Thoracic aorta (tissue), 2 donors: Measurements from ENCODE around the gene PPFIA3. TPM values are rescaled to one million over a fixed set of nuclear protein-coding genes. Genes with fewer than 3 reads are reported as not detected.

Experiments used
- ATAC-seq: fragments of 150-250 bp; one replicate; pipeline ENCODE4 v1.8.0; 2017; ENCODE audit warnings: low read depth; ENCODE audit not compliant: insufficient number of reproducible peaks, low FRiP score
- DNase-seq: peaks from one replicate; pipeline ENCODE4 v3.0.0-alpha.2; 2020; ENCODE audit warnings: low spot score
- H3K27ac ChIP-seq, 2 donors: fragments of 200-600 bp; sonication (generic); 1 replicate in 1 of 2; 2 replicates in 1 of 2; pipeline ENCODE4 v1.5.1; 2016; ENCODE audit warnings: mild to moderate bottlenecking in 2 of 2, moderate library complexity in 2 of 2
- H3K27me3 ChIP-seq: fragments of 200-600 bp; sonication (generic); replicated peaks from 2 replicates; pipeline ENCODE4 v1.6.0; 2016; ENCODE audit warnings: mild to moderate bottlenecking; ENCODE audit not compliant: insufficient read depth
- H3K36me3 ChIP-seq: fragments of 200-600 bp; sonication (generic); one replicate; pipeline ENCODE4 v1.5.1; 2016
- H3K4me1 ChIP-seq, 2 donors: fragments of 200-600 bp; sonication (generic); 1 replicate in 1 of 2; 2 replicates in 1 of 2; pipeline versions ENCODE4 v1.5.1 to v1.6.0; 2016; ENCODE audit warnings: low read depth in 2 of 2, mild to moderate bottlenecking in 1 of 2; ENCODE audit not compliant: control insufficient read depth in 1 of 2
- H3K4me3 ChIP-seq: fragments of 200-600 bp; sonication (generic); 2 replicates; pipeline ENCODE4 v1.5.1; 2016; ENCODE audit warnings: mild to moderate bottlenecking
- H3K9me3 ChIP-seq: fragments of 200-600 bp; sonication (generic); 2 replicates; pipeline ENCODE4 v1.5.1; 2016
- CTCF ChIP-seq: fragments of 200-600 bp; sonication (generic); IDR thresholded peaks from one replicate; pipeline ENCODE4 v1.5.1; 2019; ENCODE audit warnings: antibody characterized with exemption
- total RNA-seq, 2 donors: library from RNA; depleted of rRNA; stranded (reverse); fragments of >200 nt; gene quantifications; one replicate each; pipeline versions ENCODE4 v1.1.0 to v1.2.3, GENCODE V29; 2016

Gene PPFIA3
- total RNA-seq, 2 donors from 2014 or later, result 2.7 to 5.0 TPM

DNA sequence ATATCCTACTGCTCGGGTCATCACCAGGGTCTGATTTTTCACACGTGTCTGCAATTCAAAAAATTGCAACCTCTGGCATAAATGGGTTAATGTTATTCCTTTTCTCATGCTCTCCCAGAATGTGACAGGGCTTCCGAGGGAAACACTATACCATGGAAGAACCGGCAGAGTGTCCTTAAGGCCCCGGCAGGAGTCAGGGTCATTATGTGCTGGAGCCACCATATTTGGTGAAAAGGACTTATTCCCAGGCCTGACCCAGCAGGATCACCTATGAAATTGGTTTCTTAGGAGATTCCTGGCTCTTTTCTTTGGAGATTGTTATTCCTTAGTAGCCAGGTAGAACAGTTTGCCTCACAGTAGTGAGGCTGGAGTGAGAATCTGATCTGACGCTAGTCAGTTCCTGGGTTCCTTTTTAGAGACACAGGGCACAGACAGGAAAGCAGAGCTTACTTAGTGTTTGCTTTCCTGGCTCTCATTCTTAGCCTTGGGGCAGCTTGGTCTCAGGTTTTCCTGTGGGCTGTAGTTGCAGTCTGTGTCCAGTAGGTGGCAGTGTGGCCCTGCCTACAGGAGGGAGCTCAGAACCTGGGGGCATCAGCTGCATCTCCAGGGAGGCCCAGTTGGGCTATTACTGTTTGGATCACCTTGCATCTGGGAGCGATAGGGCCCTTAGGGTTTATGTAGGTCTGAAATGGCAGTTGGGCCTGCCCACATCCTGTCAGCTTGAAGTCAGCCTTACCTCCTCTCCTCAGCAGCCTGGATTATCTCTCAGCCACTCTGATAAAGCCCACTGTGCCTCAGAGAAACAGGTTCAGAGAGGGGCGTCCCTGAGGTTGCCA is 21.7 kb upstream of the PPFIA3 start:
- ATAC-seq, result no peak
- Histone ChIP-seq H3K9me3 (no peaks in the 10 kb centered on the region), H3K36me3 (peaks cover 71% of the 10 kb centered on the region), H3K27ac (no peak overlapping the region), H3K4me1 (no peaks in the 10 kb centered on the region), H3K4me3 (no peak overlapping the region), H3K27me3 (no peaks in the 10 kb centered on the region)
- no peak for DNase-seq
- TF ChIP-seq CTCF, result peak; percentile 100

DNA sequence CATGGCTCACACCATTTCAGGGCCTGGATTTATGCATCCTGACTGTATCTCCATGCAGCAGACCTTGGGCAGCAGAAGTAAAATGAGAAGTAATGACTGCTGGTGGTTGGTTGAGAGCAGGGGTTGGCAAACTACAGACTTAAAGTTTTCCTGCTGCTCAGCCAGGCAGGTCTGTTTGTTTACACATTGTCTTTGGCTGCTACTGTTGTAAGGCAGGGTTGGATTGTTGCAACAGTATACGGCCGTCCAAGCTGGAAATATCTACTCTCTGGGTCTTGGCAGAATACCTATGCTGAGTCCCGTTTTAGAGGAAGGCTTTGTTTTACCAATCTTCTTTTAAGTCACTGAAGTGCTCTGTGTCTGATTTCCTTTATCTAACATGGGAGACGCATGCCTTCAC is 20.5 kb upstream of the PPFIA3 start:
- no peak for DNase-seq
- Histone ChIP-seq H3K4me3 (no peak overlapping the region), H3K4me1 (no peaks in the 10 kb centered on the region), H3K27me3 (no peaks in the 10 kb centered on the region), H3K27ac (no peak overlapping the region), H3K36me3 (peaks cover 67% of the 10 kb centered on the region), H3K9me3 (no peaks in the 10 kb centered on the region)
- no peak for TF ChIP-seq CTCF
- ATAC-seq, result no peak

DNA sequence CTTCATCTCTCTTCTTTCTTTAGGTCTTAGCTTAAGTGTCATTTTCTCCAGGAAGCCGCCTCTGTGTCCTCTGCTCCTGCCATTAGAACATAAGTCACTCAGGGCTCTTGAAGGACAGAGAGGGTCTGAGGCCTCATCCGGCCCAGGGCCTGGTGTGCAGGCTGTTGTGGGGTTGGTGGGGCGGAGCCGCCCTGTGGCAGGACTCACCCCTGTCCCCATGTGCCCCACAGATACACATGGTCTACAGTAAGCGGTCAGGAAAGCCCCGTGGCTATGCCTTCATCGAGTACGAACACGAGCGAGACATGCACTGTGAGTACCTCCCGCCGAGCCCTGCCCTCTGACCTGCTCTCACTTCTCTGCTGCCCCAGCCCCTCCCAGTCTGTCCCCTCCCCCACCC is 18.2 kb upstream of the PPFIA3 start:
- DNase-seq, result no peak
- H3K36me3 ChIP-seq, result peaks cover 76% of the 10 kb centered on the region
- no peaks in the 10 kb centered on the region for H3K9me3 ChIP-seq
- no peaks in the 10 kb centered on the region for H3K4me1 ChIP-seq
- no peak overlapping the region for H3K27ac ChIP-seq
- no peak overlapping the region for H3K4me3 ChIP-seq
- no peaks in the 10 kb centered on the region for H3K27me3 ChIP-seq
- no peak for TF ChIP-seq CTCF
- ATAC-seq, result no peak

DNA sequence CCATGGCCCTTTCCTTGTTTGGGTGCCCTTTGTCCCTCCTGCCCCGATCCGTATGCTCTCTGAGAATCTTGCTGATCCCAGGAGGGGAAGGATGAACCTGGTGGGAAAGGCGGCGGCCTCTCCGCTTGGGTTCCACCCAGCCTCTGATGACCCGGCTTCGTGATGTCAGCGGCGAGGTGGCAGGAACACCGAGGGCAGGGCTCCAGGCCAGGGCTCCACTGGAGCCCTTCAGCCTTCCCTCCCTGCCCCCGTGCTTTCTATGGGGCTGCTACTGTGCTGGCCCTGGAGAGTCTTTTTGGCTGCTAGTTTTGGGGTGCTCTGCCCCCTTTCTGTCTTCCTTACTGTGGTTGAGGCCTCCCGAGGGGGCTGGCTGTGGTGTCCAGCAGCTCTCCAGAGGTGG is 17.0 kb upstream of the PPFIA3 start:
- TF ChIP-seq CTCF, result no peak
- no peak for ATAC-seq
- H3K36me3 ChIP-seq, result peaks cover 80% of the 10 kb centered on the region

DNA sequence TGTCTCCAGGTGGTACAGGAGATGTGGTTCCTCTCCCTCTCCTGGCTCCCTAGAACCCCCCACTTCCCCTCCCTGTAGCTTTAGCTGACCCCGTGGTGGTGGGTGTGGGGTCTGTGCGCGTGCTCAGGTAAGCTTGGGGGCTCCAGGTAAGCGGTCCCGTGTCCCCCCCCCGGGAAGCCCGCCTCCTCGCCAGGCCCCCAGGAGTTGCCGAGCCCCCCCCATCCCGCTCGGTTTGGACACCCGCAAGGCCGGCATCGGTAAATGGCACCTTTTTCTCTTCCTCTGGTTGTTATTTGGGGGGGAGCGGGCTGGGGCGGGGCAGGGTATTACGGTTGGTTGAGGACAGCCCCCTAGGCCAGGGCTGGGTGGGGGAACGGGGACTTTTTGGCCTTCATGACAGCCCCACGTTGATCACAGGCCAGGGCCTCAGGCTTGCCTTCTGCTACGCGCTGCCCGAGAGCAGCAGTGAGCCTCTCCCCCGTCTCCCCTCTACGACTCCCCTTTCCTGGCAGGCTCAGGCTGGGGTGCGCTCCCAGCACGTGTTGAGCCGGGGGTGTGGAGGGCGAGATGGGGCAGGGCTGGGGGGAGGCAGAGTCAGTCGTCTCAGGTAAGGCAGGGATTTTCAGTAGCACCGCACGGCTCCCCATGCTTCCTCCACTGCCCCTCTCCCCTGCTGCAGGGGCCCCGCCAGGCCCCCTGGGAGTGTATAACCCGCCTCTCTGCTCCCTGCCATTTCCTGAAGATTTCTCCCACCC is 15.8 kb upstream of the PPFIA3 start:
- no peak for DNase-seq

More for the DNA sequence above, 17.0 kb upstream of the PPFIA3 start:
- no peak overlapping the region for H3K4me3 ChIP-seq
- H3K4me1 ChIP-seq, result no peaks in the 10 kb centered on the region
- H3K27ac ChIP-seq, result no peak overlapping the region
- no peaks in the 10 kb centered on the region for H3K9me3 ChIP-seq
- no peaks in the 10 kb centered on the region for H3K27me3 ChIP-seq
- DNase-seq, result no peak

More for the DNA sequence above, 15.8 kb upstream of the PPFIA3 start:
- TF ChIP-seq CTCF, result no peak
- peaks cover 82% of the 10 kb centered on the region for H3K36me3 ChIP-seq
- H3K27ac ChIP-seq, result no peak overlapping the region
- no peaks in the 10 kb centered on the region for H3K4me1 ChIP-seq
- no peak for ATAC-seq
- H3K9me3 ChIP-seq, result no peaks in the 10 kb centered on the region
- H3K4me3 ChIP-seq, result no peak overlapping the region
- no peaks in the 10 kb centered on the region for H3K27me3 ChIP-seq
